Cerebellar cortex (tissue), 1 donor: Measurements from ENCODE around the gene SNX10.

ENCODE experiments used
- DNase-seq: peaks from one replicate; pipeline ENCODE4 v3.0.0-alpha.2; 2015; ENCODE audit warnings: low spot score

The SNX10 gene

GRCh38 chr7:26298472-26299058 lies 6.9 kb downstream of the SNX10 start:
- no peak for DNase-seq

GRCh38 chr7:26305090-26305868 lies 13.6 kb downstream of the SNX10 start:
- no peak for DNase-seq

GRCh38 chr7:26305869-26306665 lies 14.4 kb downstream of the SNX10 start:
- DNase-seq = no peak

DNA sequence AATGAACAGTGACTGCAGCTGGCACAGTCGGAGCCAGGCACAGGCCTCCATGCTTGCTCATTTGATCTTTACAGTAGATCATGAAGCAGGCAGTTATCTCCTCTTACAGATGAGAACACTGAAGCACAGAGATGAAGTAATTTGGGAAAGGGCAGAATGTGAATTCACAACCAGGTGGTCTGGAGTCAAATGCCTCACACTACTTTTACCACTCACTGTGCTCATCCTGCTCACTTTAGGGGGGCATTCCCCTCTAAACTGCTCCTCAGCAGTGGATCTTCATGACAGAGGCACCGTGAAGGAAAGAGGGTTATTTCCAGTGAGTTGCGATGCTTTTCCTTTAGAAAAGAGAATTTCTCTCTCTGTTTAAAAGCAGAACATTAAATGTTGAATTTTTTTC lies 15.1 kb downstream of the SNX10 start:
- DNase-seq = no peak

DNA sequence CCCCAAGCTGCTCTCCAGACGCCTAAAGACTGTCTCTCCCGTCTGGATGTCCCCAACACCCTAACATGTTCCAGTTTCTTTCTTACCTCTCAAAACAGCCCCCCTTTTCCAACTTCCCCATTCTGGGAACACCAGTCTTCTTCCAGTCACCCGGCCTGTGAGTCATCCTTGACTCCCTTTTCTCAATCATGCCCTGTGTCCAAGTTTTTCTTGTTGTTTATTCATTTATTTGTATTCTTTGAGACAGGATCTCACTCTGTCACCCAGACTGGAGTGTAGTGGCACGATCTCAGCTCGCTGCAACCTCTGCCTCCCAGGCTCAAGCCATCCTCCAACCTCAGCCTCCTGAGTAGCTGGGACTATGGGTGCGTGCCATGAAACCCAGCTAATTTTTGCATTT lies 15.6 kb downstream of the SNX10 start:
- DNase-seq = no peak

GRCh38 chr7:26307791-26308190 lies 16.1 kb downstream of the SNX10 start:
- no peak for DNase-seq

- DNase-seq = no peak
These were observed 16.9 kb downstream of the SNX10 start for GRCh38 chr7:26308551-26308950.

- no peak for DNase-seq
These were observed 17.4 kb downstream of the SNX10 start for GRCh38 chr7:26309089-26309488.

DNA sequence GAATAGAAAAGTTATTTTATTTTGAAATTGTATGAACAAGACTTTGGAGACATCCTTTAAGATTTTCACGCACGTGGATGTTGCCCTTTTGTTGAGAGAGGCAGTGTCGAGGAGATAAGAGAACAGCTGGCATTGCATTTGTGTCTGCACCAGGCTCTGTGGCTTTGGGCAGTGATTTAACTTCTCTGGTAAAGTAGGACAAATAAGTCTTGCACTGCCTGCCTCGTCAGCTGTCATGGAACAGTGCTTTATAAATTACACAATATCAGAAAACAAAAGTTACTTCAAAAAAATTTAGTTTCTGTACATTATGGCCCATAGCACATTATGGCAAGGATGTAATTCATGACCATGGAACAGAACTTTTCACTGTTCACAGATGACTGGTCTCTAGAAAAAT lies 20.1 kb downstream of the SNX10 start:
- DNase-seq = no peak

DNA sequence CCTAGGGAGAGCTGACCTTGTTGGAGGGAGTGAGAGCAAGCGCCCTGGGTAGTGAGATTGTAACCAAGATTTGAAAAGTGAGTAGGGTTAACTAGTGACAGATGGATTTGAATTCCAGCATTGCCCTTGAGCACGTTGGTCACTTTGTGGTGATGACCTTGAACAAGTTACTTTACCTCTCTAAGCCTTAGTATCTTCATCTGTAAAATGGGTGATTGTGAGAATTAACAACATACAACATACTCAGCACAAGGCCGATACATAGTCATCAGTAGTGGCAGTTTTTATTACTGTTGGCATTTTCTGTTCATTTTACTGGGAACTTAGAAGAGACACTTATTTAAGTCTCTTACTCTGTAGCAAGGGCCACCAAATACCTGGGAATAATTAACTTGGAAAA lies 25.5 kb downstream of the SNX10 start:
- DNase-seq = no peak

DNA sequence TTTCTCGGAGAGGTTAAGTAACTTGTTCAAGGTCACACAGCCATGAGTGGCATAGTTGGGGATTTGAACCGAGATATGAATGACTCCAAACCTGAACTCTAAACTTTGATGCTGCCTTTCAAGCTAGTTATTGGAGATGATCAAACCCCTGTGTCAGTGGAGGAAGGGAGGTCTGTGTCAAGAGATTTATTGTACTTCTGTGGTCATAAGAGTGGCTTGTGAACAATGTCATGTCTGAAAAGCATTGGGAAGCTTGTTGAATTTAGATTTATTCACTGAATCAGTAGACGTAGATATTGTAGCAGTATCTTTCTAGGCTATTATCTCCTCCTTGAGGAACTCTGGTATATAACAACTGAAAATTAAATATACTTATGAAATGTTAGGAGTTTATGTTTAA lies 27.3 kb downstream of the SNX10 start:
- no peak for DNase-seq

GRCh38 chr7:26319636-26320035 lies 28.0 kb downstream of the SNX10 start:
- DNase-seq = no peak

DNA sequence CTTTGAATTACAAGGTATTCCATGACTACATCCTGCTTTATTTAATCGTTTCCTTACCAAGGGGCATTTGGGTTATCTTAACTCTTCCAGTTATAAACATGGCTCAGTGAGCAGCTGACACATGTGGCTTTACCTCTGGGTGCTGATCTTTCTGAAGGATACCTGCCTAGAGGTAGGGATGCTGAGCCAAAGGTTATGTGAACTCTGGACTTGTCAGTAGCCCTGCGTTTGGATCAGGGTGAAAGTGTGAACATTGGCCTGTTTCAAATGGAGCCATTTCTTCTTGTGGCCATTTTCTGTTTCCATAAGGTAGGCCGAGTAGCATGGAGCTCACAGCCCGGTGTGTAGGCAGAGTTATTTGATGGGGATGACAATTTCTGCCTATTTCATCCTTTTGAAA lies 29.2 kb downstream of the SNX10 start:
- no peak for DNase-seq

DNA sequence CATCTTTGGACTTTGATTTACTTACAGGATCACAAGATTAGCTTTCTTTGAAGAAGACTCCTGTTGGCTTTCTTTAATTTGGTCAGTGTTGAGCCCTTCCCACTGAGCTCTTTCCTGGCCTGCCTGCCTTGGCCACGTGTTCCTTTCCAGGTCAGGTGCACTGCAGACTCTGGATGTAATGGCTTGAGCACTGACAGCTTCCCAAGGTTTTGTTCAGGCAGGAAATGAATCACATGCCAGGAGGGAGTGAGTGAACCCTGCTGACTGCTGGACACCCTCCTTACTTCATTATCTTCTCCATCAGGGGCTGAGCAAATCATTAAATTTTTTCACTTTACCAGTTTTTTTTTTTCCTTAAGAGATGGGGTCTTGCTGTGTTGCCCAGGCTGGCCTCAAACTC lies 29.8 kb downstream of the SNX10 start:
- no peak for DNase-seq

- DNase-seq = no peak
These were observed 34.5 kb downstream of the SNX10 start for GRCh38 chr7:26326211-26326610.

DNA sequence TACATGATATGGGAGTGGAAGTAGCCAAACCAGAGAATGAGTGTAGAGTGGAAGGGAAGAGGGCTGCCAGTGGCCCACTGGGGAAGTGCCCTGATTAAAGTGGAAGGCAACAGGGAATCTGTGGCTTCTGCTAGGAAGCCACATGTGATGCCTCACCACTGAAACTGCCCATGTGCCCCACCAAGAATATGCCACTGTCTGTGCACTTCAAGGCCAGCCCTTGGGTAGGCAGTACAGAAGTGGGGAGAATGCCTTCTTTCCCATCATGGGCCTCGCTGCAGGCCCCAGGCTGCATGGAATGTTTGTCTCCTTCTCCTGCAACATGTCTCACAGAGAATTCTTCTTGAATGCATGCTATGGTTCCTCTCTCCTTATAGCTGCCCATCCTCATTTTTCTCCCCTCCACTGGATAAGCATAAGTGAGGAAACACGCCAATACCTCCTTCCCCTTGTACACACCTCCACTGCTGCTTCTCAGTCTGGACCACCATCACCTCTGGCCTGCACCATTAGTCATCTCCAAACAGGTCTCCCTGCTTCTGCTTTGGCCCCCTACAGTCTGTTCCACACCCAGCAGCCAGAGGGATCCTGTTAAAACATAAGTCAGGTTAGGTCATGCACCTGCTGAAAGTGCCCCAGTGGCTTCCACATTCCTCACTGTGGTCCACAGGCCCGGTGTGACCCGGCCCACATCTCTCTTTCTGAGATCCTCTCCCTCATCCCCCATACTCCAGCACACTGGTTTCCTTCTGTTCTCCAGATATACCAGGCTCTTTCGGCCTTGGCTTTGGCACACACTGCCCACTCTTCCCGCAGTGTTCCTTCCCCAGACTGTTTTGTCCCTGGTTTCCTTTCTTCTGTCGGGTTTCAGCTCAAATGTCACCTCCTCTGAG lies 37.1 kb downstream of the SNX10 start:
- no peak for DNase-seq

- DNase-seq = no peak
These were observed 38.0 kb downstream of the SNX10 start for GRCh38 chr7:26329520-26330255.

- DNase-seq = no peak
These were observed 39.5 kb downstream of the SNX10 start for GRCh38 chr7:26331113-26331512.

DNA sequence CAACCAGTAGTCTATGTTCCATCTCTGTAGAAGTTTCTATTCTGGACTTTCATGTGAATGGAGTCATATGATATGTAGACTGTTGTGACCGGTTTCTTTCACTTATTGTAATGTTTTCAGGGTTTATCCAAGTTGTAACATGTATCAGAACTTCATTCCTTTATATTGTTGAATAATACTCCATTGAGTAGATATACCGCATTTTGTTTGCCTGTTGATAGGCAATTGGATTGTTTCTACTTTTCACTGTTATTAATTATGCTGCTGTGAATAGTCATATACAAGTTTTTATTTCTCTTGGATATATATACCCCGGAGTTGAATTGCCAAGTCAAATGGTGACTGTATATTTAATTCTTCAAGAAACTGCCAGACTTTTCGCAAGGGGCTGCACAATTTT lies 40.1 kb downstream of the SNX10 start:
- DNase-seq = no peak

- no peak for DNase-seq
These were observed 41.0 kb downstream of the SNX10 start for GRCh38 chr7:26332698-26333097.

- DNase-seq = no peak
These were observed 42.7 kb downstream of the SNX10 start for GRCh38 chr7:26334166-26334859.
